UCSD-AML1 (cell line): ENCODE data around the gene ABHD8.

ENCODE experiments used
- DNase-seq: peaks from one replicate; lab custom pipeline; 2025; ENCODE audit not compliant: unreplicated experiment; lab: John Stamatoyannopoulos, UW

The ABHD8 gene

GRCh38 chr19:17266975-17267788, 36.0 kb downstream of the ABHD8 start, which contains the start of gene BABAM1:
Gene BABAM1 (plus strand): TSS chr19:17267443. CDS start chr19:17268807, 1,364 bp downstream.
- peak; percentile 91 for DNase-seq

- DNase-seq = no peak
Measured at GRCh38 chr19:17266589-17266974, 36.6 kb downstream of the ABHD8 start.

GRCh38 chr19:17266026-17266425, 37.2 kb downstream of the ABHD8 start:
- no peak for DNase-seq

GRCh38 chr19:17264641-17264979, 38.6 kb downstream of the ABHD8 start, which contains the start of gene USHBP1:
Gene USHBP1 (minus strand): TSS chr19:17264745. CDS start chr19:17264299, 446 bp downstream.
- DNase-seq = peak; percentile 34

- no peak for DNase-seq
Measured at GRCh38 chr19:17263712-17264640, 39.2 kb downstream of the ABHD8 start.

GRCh38 chr19:17262557-17262956, 40.7 kb downstream of the ABHD8 start:
- no peak for DNase-seq

- peak; percentile 80 for DNase-seq
Measured at GRCh38 chr19:17260842-17261325, 42.3 kb downstream of the ABHD8 start.

GRCh38 chr19:17259934-17260333, 43.3 kb downstream of the ABHD8 start:
- no peak for DNase-seq

GRCh38 chr19:17259118-17259780, 44.0 kb downstream of the ABHD8 start:
- no peak for DNase-seq

- DNase-seq = no peak
Measured at GRCh38 chr19:17256130-17256529, 47.1 kb downstream of the ABHD8 start.

- no peak for DNase-seq
Measured at GRCh38 chr19:17255150-17255621, 48.0 kb downstream of the ABHD8 start.

- no peak for DNase-seq
Measured at GRCh38 chr19:17254636-17255035, 48.6 kb downstream of the ABHD8 start.

- no peak for DNase-seq
Measured at GRCh38 chr19:17249887-17250548, 53.2 kb downstream of the ABHD8 start.

GRCh38 chr19:17248011-17248776, 55.0 kb downstream of the ABHD8 start:
- DNase-seq = no peak

GRCh38 chr19:17246681-17247425, 56.4 kb downstream of the ABHD8 start:
- DNase-seq = no peak

- DNase-seq = no peak
Measured at GRCh38 chr19:17245535-17245984, 57.7 kb downstream of the ABHD8 start, which contains the start of gene NR2F6. Gene NR2F6 (minus strand): TSS chr19:17245919. CDS start chr19:17245220, 699 bp downstream.

GRCh38 chr19:17244618-17245534, 58.3 kb downstream of the ABHD8 start:
- DNase-seq = no peak
